ENCODE measurements around the gene ASCL4.

ASCL4 gene

GRCh38 chr12:107818984-107819383 lies 44.5 kb downstream of the ASCL4 start:
- no peak overlapping the region for H3K9ac ChIP-seq (ENCODE audit: low read length)
- H3K79me2 ChIP-seq (ENCODE audit: low read length) = no peaks in the 10 kb centered on the region
- DNase-seq = no peak
- no peaks in the 10 kb centered on the region for H4K20me1 ChIP-seq (ENCODE audit: insufficient read depth, low read length)
- no peak for TF ChIP-seq EZH2 (optimal IDR thresholded peaks at IDR 0.05; ENCODE audit: low read depth, low read length)
- TF ChIP-seq CTCF (IDR thresholded peaks at IDR 0.05; ENCODE audit: low read length) = no peak
- TF ChIP-seq EZH2phosphoT487 (IDR thresholded peaks at IDR 0.05; ENCODE audit: low read length) = no peak
- no peaks in the 10 kb centered on the region for H3K27me3 ChIP-seq (replicated peaks; ENCODE audit: insufficient read depth, low read length)
- H3K27ac ChIP-seq (ENCODE audit: low read length) = no peak overlapping the region
- H3K9me2 ChIP-seq (replicated peaks; ENCODE audit: insufficient read depth, low read length) = no peaks in the 10 kb centered on the region
- H3K36me3 ChIP-seq (replicated peaks; ENCODE audit: insufficient read depth, low read length) = no peaks in the 10 kb centered on the region
- H3K4me2 ChIP-seq (ENCODE audit: low read depth, low read length) = no peak overlapping the region
- no peaks in the 10 kb centered on the region for H3K9me3 ChIP-seq (replicated peaks; ENCODE audit: insufficient read depth, low read length)
- H3F3A ChIP-seq (ENCODE audit: insufficient read depth, low read length) = no peaks in the 10 kb centered on the region
- H3K4me1 ChIP-seq (ENCODE audit: low read length) = no peaks in the 10 kb centered on the region
- H3K4me3 ChIP-seq (ENCODE audit: low read length) = no peak overlapping the region
- H2AFZ ChIP-seq (ENCODE audit: low read length) = no peak overlapping the region

GRCh38 chr12:107822356-107822755 lies 47.9 kb downstream of the ASCL4 start:
- Histone ChIP-seq H3K9ac (ENCODE audit: low read length) (no peak overlapping the region), H3K9me2 (replicated peaks; ENCODE audit: insufficient read depth, low read length) (no peaks in the 10 kb centered on the region), H3K4me3 (ENCODE audit: low read length) (no peak overlapping the region), H3K27me3 (replicated peaks; ENCODE audit: insufficient read depth, low read length) (no peaks in the 10 kb centered on the region), H2AFZ (ENCODE audit: low read length) (no peak overlapping the region), H4K20me1 (ENCODE audit: insufficient read depth, low read length) (no peaks in the 10 kb centered on the region), H3K4me1 (ENCODE audit: low read length) (no peaks in the 10 kb centered on the region), H3K9me3 (replicated peaks; ENCODE audit: insufficient read depth, low read length) (no peaks in the 10 kb centered on the region), H3K36me3 (replicated peaks; ENCODE audit: insufficient read depth, low read length) (no peaks in the 10 kb centered on the region), H3K4me2 (ENCODE audit: low read depth, low read length) (no peak overlapping the region), H3K27ac (ENCODE audit: low read length) (no peak overlapping the region), H3F3A (ENCODE audit: insufficient read depth, low read length) (no peaks in the 10 kb centered on the region), H3K79me2 (ENCODE audit: low read length) (no peaks in the 10 kb centered on the region)
- TF ChIP-seq EZH2phosphoT487 (IDR thresholded peaks at IDR 0.05; ENCODE audit: low read length) = no peak
- TF ChIP-seq EZH2 (optimal IDR thresholded peaks at IDR 0.05; ENCODE audit: low read depth, low read length) = no peak
- TF ChIP-seq CTCF (IDR thresholded peaks at IDR 0.05; ENCODE audit: low read length) = no peak
- no peak for DNase-seq
